ENCODE measurements around the gene UBE3B.

The UBE3B gene

GRCh38 chr12:109567296-109567695 lies 89.9 kb downstream of the UBE3B start:
- Histone ChIP-seq H3K9me3 (ENCODE audit: control insufficient read depth, low read length) (no peaks in the 10 kb centered on the region), H3K36me3 (ENCODE audit: control insufficient read depth, insufficient read depth, low read length) (no peaks in the 10 kb centered on the region), H3K4me3 (ENCODE audit: insufficient read depth, low read depth, low read length) (no peak overlapping the region), H3K27ac (ENCODE audit: insufficient read depth, low read depth, low read length, poor library complexity, severe bottlenecking) (no peak overlapping the region), H3K27me3 (ENCODE audit: control insufficient read depth, insufficient read depth, low read length, poor library complexity, severe bottlenecking) (no peaks in the 10 kb centered on the region), H3K4me1 (ENCODE audit: control insufficient read depth, insufficient read depth, low read length) (no peaks in the 10 kb centered on the region)
- 88 to 90% methylated on average over 10 of the region's 10 CpGs for WGBS, 2 experiments

GRCh38 chr12:109567967-109568366 lies 90.5 kb downstream of the UBE3B start:
- Histone ChIP-seq H3K4me1 (ENCODE audit: control insufficient read depth, insufficient read depth, low read length) (no peaks in the 10 kb centered on the region), H3K4me3 (ENCODE audit: insufficient read depth, low read depth, low read length) (no peak overlapping the region), H3K36me3 (ENCODE audit: control insufficient read depth, insufficient read depth, low read length) (no peaks in the 10 kb centered on the region), H3K27me3 (ENCODE audit: control insufficient read depth, insufficient read depth, low read length, poor library complexity, severe bottlenecking) (no peaks in the 10 kb centered on the region), H3K9me3 (ENCODE audit: control insufficient read depth, low read length) (no peaks in the 10 kb centered on the region), H3K27ac (ENCODE audit: insufficient read depth, low read depth, low read length, poor library complexity, severe bottlenecking) (no peak overlapping the region)
- 95 to 98% methylated on average over 3 of the region's 3 CpGs for whole genome bisulfite sequencing, 2 experiments

- Histone ChIP-seq H3K4me3 (ENCODE audit: insufficient read depth, low read depth, low read length) (no peak overlapping the region), H3K9me3 (ENCODE audit: control insufficient read depth, low read length) (no peaks in the 10 kb centered on the region), H3K27ac (ENCODE audit: insufficient read depth, low read depth, low read length, poor library complexity, severe bottlenecking) (no peak overlapping the region), H3K36me3 (ENCODE audit: control insufficient read depth, insufficient read depth, low read length) (no peaks in the 10 kb centered on the region), H3K4me1 (ENCODE audit: control insufficient read depth, insufficient read depth, low read length) (no peaks in the 10 kb centered on the region), H3K27me3 (ENCODE audit: control insufficient read depth, insufficient read depth, low read length, poor library complexity, severe bottlenecking) (no peaks in the 10 kb centered on the region)
- WGBS, 2 experiments: 91 to 92% methylated on average over 7 of the region's 7 CpGs
Observed at GRCh38 chr12:109568486-109568885, 91.1 kb downstream of the UBE3B start.

GRCh38 chr12:109571773-109572505 lies 94.5 kb downstream of the UBE3B start:
- peaks cover 6% of the 10 kb centered on the region for H3K4me1 ChIP-seq (ENCODE audit: control insufficient read depth, insufficient read depth, low read length)
- no peak overlapping the region for H3K27ac ChIP-seq (ENCODE audit: insufficient read depth, low read depth, low read length, poor library complexity, severe bottlenecking)
- no peaks in the 10 kb centered on the region for H3K9me3 ChIP-seq (ENCODE audit: control insufficient read depth, low read length)
- 86 to 98% methylated on average over 4 of the region's 5 CpGs for WGBS, 2 experiments
- no peak overlapping the region for H3K4me3 ChIP-seq (ENCODE audit: insufficient read depth, low read depth, low read length)
- H3K27me3 ChIP-seq (ENCODE audit: control insufficient read depth, insufficient read depth, low read length, poor library complexity, severe bottlenecking): no peaks in the 10 kb centered on the region
- H3K36me3 ChIP-seq (ENCODE audit: control insufficient read depth, insufficient read depth, low read length): no peaks in the 10 kb centered on the region

- 94 to 96% methylated on average over 3 of the region's 3 CpGs for WGBS, 2 experiments
- Histone ChIP-seq H3K27ac (ENCODE audit: insufficient read depth, low read depth, low read length, poor library complexity, severe bottlenecking) (no peak overlapping the region), H3K36me3 (ENCODE audit: control insufficient read depth, insufficient read depth, low read length) (peaks cover 4% of the 10 kb centered on the region), H3K27me3 (ENCODE audit: control insufficient read depth, insufficient read depth, low read length, poor library complexity, severe bottlenecking) (no peaks in the 10 kb centered on the region), H3K4me3 (ENCODE audit: insufficient read depth, low read depth, low read length) (peak overlapping the region; percentile 76), H3K4me1 (ENCODE audit: control insufficient read depth, insufficient read depth, low read length) (peaks cover 6% of the 10 kb centered on the region), H3K9me3 (ENCODE audit: control insufficient read depth, low read length) (no peaks in the 10 kb centered on the region)
Observed at GRCh38 chr12:109572506-109572845, 95.0 kb downstream of the UBE3B start.

- Histone ChIP-seq H3K9me3 (ENCODE audit: control insufficient read depth, low read length) (no peaks in the 10 kb centered on the region), H3K27ac (ENCODE audit: insufficient read depth, low read depth, low read length, poor library complexity, severe bottlenecking) (peak within 1 kb of the TSS; percentile 88), H3K4me1 (ENCODE audit: control insufficient read depth, insufficient read depth, low read length) (peaks cover 6% of the 10 kb centered on the region), H3K4me3 (ENCODE audit: insufficient read depth, low read depth, low read length) (peak within 1 kb of the TSS; percentile 76), H3K36me3 (ENCODE audit: control insufficient read depth, insufficient read depth, low read length) (peaks cover 6% of the 10 kb centered on the region), H3K27me3 (ENCODE audit: control insufficient read depth, insufficient read depth, low read length, poor library complexity, severe bottlenecking) (no peaks in the 10 kb centered on the region)
- 3 to 4% methylated on average over 74 of the region's 74 CpGs for WGBS, 2 experiments
Observed at GRCh38 chr12:109573029-109573913, 95.8 kb downstream of the UBE3B start, which contains the start of the genes MMAB and MVK. MMAB (minus strand) TSS chr12:109573504; CDS start chr12:109573480, 24 bp downstream. MVK (plus strand) TSS chr12:109573794; CDS start chr12:109574823, 1,029 bp downstream.

GRCh38 chr12:109573914-109574244 lies 96.4 kb downstream of the UBE3B start:
- WGBS, 2 experiments: 2 to 4% methylated on average over 13 of the region's 13 CpGs
- no peaks in the 10 kb centered on the region for H3K9me3 ChIP-seq (ENCODE audit: control insufficient read depth, low read length)
- H3K36me3 ChIP-seq (ENCODE audit: control insufficient read depth, insufficient read depth, low read length): peaks cover 12% of the 10 kb centered on the region
- no peak overlapping the region for H3K27ac ChIP-seq (ENCODE audit: insufficient read depth, low read depth, low read length, poor library complexity, severe bottlenecking)
- no peaks in the 10 kb centered on the region for H3K27me3 ChIP-seq (ENCODE audit: control insufficient read depth, insufficient read depth, low read length, poor library complexity, severe bottlenecking)
- H3K4me1 ChIP-seq (ENCODE audit: control insufficient read depth, insufficient read depth, low read length): peaks cover 6% of the 10 kb centered on the region
- H3K4me3 ChIP-seq (ENCODE audit: insufficient read depth, low read depth, low read length): peak overlapping the region; percentile 76

GRCh38 chr12:109575683-109576082 lies 98.2 kb downstream of the UBE3B start:
- H3K4me3 ChIP-seq (ENCODE audit: insufficient read depth, low read depth, low read length): no peak overlapping the region
- 93 to 96% methylated on average over 3 of the region's 3 CpGs for WGBS, 2 experiments
- H3K27me3 ChIP-seq (ENCODE audit: control insufficient read depth, insufficient read depth, low read length, poor library complexity, severe bottlenecking): no peaks in the 10 kb centered on the region
- peaks cover 6% of the 10 kb centered on the region for H3K4me1 ChIP-seq (ENCODE audit: control insufficient read depth, insufficient read depth, low read length)
- peaks cover 12% of the 10 kb centered on the region for H3K36me3 ChIP-seq (ENCODE audit: control insufficient read depth, insufficient read depth, low read length)
- no peaks in the 10 kb centered on the region for H3K9me3 ChIP-seq (ENCODE audit: control insufficient read depth, low read length)
- H3K27ac ChIP-seq (ENCODE audit: insufficient read depth, low read depth, low read length, poor library complexity, severe bottlenecking): no peak overlapping the region

- 100% methylated on average over 1 of the region's 1 CpG for WGBS, 2 experiments
- Histone ChIP-seq H3K36me3 (ENCODE audit: control insufficient read depth, insufficient read depth, low read length) (peaks cover 12% of the 10 kb centered on the region), H3K4me3 (ENCODE audit: insufficient read depth, low read depth, low read length) (no peak overlapping the region), H3K27ac (ENCODE audit: insufficient read depth, low read depth, low read length, poor library complexity, severe bottlenecking) (no peak overlapping the region), H3K9me3 (ENCODE audit: control insufficient read depth, low read length) (no peaks in the 10 kb centered on the region), H3K4me1 (ENCODE audit: control insufficient read depth, insufficient read depth, low read length) (peaks cover 6% of the 10 kb centered on the region), H3K27me3 (ENCODE audit: control insufficient read depth, insufficient read depth, low read length, poor library complexity, severe bottlenecking) (no peaks in the 10 kb centered on the region)
Observed at GRCh38 chr12:109577311-109577710, 99.9 kb downstream of the UBE3B start.

GRCh38 chr12:109578330-109578927 lies 101.0 kb downstream of the UBE3B start:
- no peaks in the 10 kb centered on the region for H3K9me3 ChIP-seq (ENCODE audit: control insufficient read depth, low read length)
- peaks cover 6% of the 10 kb centered on the region for H3K4me1 ChIP-seq (ENCODE audit: control insufficient read depth, insufficient read depth, low read length)
- H3K27me3 ChIP-seq (ENCODE audit: control insufficient read depth, insufficient read depth, low read length, poor library complexity, severe bottlenecking): no peaks in the 10 kb centered on the region
- 87 to 89% methylated on average over 8 of the region's 8 CpGs for WGBS, 2 experiments
- no peak overlapping the region for H3K27ac ChIP-seq (ENCODE audit: insufficient read depth, low read depth, low read length, poor library complexity, severe bottlenecking)
- no peak overlapping the region for H3K4me3 ChIP-seq (ENCODE audit: insufficient read depth, low read depth, low read length)
- peaks cover 12% of the 10 kb centered on the region for H3K36me3 ChIP-seq (ENCODE audit: control insufficient read depth, insufficient read depth, low read length)

Data from ectodermal cell (in vitro differentiated cells).